Pancreas (tissue), 10 donors: ENCODE results near the gene ABTB2. TPM values are rescaled to one million over a fixed set of nuclear protein-coding genes. Genes with fewer than 3 reads are reported as not detected.

Experiments
- ATAC-seq, 4 donors: fragments of 200-7000 bp; cut with Tn5 transposase; one replicate each; pipeline versions ENCODE4 v1.8.0 to v1.9.1; 2020; ENCODE audit warnings: mild to moderate bottlenecking in 4 of 4, moderate library complexity in 4 of 4
- DNase-seq, 6 donors: peaks; one replicate each; pipeline ENCODE4 v3.0.0-alpha.2; 2020
- FAIRE-seq: peaks from 2 replicates; lab custom pipeline; 2012; peaks lifted over from hg19 to GRCh38; lab: Jason Lieb, UNC
- H3K27ac ChIP-seq, 4 donors: fragments of 200-600 bp; sonication (generic); 1 replicate in 3 of 4; 2 replicates in 1 of 4; pipeline versions ENCODE4 v1.5.0 to v1.8.0; 2020
- H3K27me3 ChIP-seq, 4 donors: fragments of 200-600 bp; one replicate each; pipeline ENCODE4 v1.8.0; 2021
- H3K36me3 ChIP-seq, 3 donors: fragments of 200-600 bp; sonication (generic) in 1 of 3; one replicate each; pipeline versions ENCODE4 v1.5.0 to v1.8.0; 2020 to 2021
- H3K4me1 ChIP-seq, 3 donors: fragments of 200-600 bp; one replicate each; pipeline ENCODE4 v1.8.0; 2021
- H3K4me3 ChIP-seq, 4 donors: fragments of 200-600 bp; sonication (generic) in 2 of 4; one replicate each; pipeline versions ENCODE4 v1.5.0 to v1.8.0; 2020 to 2021
- H3K9me3 ChIP-seq, 4 donors: fragments of 200-600 bp; one replicate each; pipeline ENCODE4 v1.8.0; 2021
- WGBS, 2 donors: extraction: QIAGEN DNeasy Blood & Tissue Kit; methylation state at CpG; one replicate each; pipeline ENCODE4 v1.1.7; 2013; 5-methylcytosine and 5-hydroxymethylcytosine counted together
- intact Hi-C, 3 donors: fragments of 100-400 bp; cut with DNase I; formaldehyde crosslinking; loops; one replicate each; pipeline versions ENCODE4 v1.11.1 to v1.14.2; 2022
- polyA plus RNA-seq, 2 donors: library from polyadenylated mRNA; stranded (reverse); fragments of 200-250 nt; gene quantifications; one replicate each; pipeline ENCODE4 v1.2.3, GENCODE V29; 2013
- total RNA-seq, 6 donors: library from RNA; stranded (reverse); fragmentation: NEBNext Ultra II Directional in 4 of 6; extraction: Animal tissue kit (Norgen Biotek cat#: 25700) in 4 of 6; gene quantifications; one replicate each; pipeline versions ENCODE4 v1.2.1 to v1.2.4, GENCODE V29; 2021 to 2023
- TF ChIP-seq, protein P1 (sequence below), 4 donors: fragments of 200-600 bp; sonication (generic) in 3 of 4; IDR thresholded peaks; one replicate each; pipeline versions ENCODE4 v1.5.0 to v1.8.0; 2021; ENCODE audit warnings: antibody characterized with exemption in 4 of 4
- donor health status: healthy with polysubstance abuse.
- donor health status: DM: no; HTN: no; CAD: no; lungs with moderate emphysema.
- donor health status: DM: no; HTN: no; CAD: no.
- donor health status: control.
- donor health status: control.
- donor health status: Bipolar disorder and iron deficiency.
- donor health status: DM: yes; HTN: yes; CAD: no.
- donor health status: DM: no; HTN: no; CAD: no.
- donor health status: DM: no; HTN: no; CAD: no.
- donor health status: DM: yes; HTN: yes; CAD: no.

The ABTB2 gene
- total and polyA plus RNA-seq, 8 donors, result 0.63 to 4.4 (median 1.9) TPM

GRCh38 chr11:34262531-34263081 lies 95.2 kb downstream of the ABTB2 start:
- FAIRE-seq (no peak), DNase-seq (peak in 1 of 6 donors; percentile 34), ATAC-seq (peak; percentile 38 to 69 (median 54))
- WGBS, 2 donors, result 49 to 53% methylated on average over 8 of the region's 8 CpGs
- TF ChIP-seq, protein P1, sequence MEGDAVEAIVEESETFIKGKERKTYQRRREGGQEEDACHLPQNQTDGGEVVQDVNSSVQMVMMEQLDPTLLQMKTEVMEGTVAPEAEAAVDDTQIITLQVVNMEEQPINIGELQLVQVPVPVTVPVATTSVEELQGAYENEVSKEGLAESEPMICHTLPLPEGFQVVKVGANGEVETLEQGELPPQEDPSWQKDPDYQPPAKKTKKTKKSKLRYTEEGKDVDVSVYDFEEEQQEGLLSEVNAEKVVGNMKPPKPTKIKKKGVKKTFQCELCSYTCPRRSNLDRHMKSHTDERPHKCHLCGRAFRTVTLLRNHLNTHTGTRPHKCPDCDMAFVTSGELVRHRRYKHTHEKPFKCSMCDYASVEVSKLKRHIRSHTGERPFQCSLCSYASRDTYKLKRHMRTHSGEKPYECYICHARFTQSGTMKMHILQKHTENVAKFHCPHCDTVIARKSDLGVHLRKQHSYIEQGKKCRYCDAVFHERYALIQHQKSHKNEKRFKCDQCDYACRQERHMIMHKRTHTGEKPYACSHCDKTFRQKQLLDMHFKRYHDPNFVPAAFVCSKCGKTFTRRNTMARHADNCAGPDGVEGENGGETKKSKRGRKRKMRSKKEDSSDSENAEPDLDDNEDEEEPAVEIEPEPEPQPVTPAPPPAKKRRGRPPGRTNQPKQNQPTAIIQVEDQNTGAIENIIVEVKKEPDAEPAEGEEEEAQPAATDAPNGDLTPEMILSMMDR (IDR thresholded peaks at IDR 0.05), result no peak
- H3K36me3 ChIP-seq, result no peaks in the 10 kb centered on the region
- peaks cover 0 to 6% (median 0%) of the 10 kb centered on the region in 3 donors for H3K4me1 ChIP-seq
- no peaks in the 10 kb centered on the region for H3K27me3 ChIP-seq
- no peaks in the 10 kb centered on the region for H3K9me3 ChIP-seq
- peak overlapping the region; percentile 16 to 80 (median 64) for H3K27ac ChIP-seq
- H3K4me3 ChIP-seq, result no peak overlapping the region
- intact Hi-C loops, result no loop called here

DNA sequence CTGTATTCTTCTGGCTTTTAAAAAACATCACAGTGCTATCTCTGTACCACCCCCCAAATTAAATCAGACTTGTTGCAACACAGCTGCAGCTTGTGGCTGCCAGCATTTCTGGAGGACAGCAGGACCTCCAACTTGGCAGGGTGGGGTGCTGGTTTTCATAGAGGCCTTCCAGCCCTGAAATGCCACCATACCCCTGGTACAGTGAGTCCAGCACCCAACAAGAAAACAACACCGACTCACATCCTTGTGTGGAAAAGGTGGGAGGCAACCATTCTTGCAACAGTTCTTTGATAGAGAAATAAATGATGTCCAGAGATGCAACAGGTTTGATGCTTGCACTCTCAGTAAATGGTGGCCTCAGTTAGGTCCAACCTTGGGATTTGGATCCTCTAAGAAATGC lies 96.0 kb downstream of the ABTB2 start:
- intact Hi-C loops, result no loop called here
- H3K27ac ChIP-seq, result peak overlapping the region in 2 of 4 donors; percentile 71 to 80

DNA sequence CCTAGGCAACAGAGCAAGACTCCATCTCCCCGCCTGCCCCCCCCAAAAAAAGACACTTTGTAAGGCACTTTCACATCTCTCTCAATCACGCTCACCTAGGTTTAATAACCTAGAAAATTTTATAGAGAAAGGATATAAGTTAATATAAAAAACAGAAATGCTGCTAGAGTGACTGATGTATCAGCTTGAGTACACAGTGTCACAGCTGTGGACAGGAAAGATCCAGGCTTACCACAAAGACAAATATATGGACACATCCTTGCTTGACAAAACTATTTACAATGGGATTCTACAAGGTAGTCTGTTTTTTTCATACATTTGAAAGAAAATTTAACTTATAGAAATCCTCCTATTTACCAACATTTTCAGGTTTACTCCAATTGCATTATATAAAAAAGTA lies 96.7 kb downstream of the ABTB2 start:
- Histone ChIP-seq H3K4me3 (no peak overlapping the region), H3K27ac (no peak overlapping the region), H3K9me3 (no peaks in the 10 kb centered on the region), H3K36me3 (no peaks in the 10 kb centered on the region), H3K27me3 (no peaks in the 10 kb centered on the region), H3K4me1 (peaks cover 0 to 6% (median 0%) of the 10 kb centered on the region in 3 donors)
- intact Hi-C loops, result no loop called here
- ATAC-seq, result no peak
- no peak for FAIRE-seq
- no peak for DNase-seq
- TF ChIP-seq, protein P1 (IDR thresholded peaks at IDR 0.05), result no peak
- WGBS, 2 donors, result 93 to 95% methylated on average over 2 of the region's 2 CpGs

More for the DNA sequence above, 96.0 kb downstream of the ABTB2 start:
- ATAC-seq, result no peak
- TF ChIP-seq, protein P1 (IDR thresholded peaks at IDR 0.05), result no peak
- no peaks in the 10 kb centered on the region for H3K27me3 ChIP-seq
- peaks cover 0 to 6% (median 0%) of the 10 kb centered on the region in 3 donors for H3K4me1 ChIP-seq
- H3K9me3 ChIP-seq, result no peaks in the 10 kb centered on the region
- DNase-seq, result no peak
- H3K4me3 ChIP-seq, result no peak overlapping the region
- H3K36me3 ChIP-seq, result no peaks in the 10 kb centered on the region
- 95 to 96% methylated on average over 1 of the region's 1 CpG for WGBS, 2 donors
- no peak for FAIRE-seq

DNA sequence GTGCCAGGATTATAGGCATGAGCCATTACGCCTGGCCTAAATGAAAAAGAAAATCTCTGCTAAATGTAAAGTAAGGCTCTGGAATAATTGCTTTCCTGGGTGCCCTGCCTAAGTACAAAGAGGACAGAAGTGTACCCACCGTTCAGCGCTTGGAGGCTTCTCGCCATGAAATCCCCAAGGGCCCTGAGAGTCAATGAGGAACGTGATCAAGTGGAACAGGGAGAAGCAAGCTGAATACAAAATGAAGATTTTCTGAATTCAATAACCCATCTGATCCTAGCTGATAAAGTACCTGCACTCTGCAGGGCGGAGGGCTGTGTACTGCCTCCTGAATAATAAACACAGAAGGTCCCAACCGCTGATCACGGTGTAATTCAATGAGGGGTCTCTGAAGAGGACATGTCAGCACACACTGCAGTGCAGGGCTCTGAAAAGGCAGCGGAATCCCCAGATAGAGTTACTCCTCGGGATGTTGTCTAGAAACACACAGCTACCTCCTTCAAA lies 97.7 kb downstream of the ABTB2 start:
- no peak for FAIRE-seq

More for the DNA sequence above, 97.7 kb downstream of the ABTB2 start:
- H3K36me3 ChIP-seq, result no peaks in the 10 kb centered on the region
- no peaks in the 10 kb centered on the region for H3K27me3 ChIP-seq
- 95 to 96% methylated on average over 10 of the region's 10 CpGs for WGBS, 2 donors
- H3K27ac ChIP-seq, result no peak overlapping the region
- H3K4me1 ChIP-seq, result peaks cover 0 to 6% (median 0%) of the 10 kb centered on the region in 3 donors
- no peak overlapping the region for H3K4me3 ChIP-seq
- H3K9me3 ChIP-seq, result no peaks in the 10 kb centered on the region
- DNase-seq (no peak), ATAC-seq (no peak)
- intact Hi-C loops, result no loop called here
- TF ChIP-seq, protein P1 (IDR thresholded peaks at IDR 0.05), result no peak
